G401 (cell line): Measurements from ENCODE around the gene ATF6B. TPM values are rescaled to one million over a fixed set of nuclear protein-coding genes. Genes with fewer than 3 reads are reported as not detected.
A peak's percentile ranks its signal among the peaks of the same experiment; 100 is the strongest.

Source experiments
- DNase-seq: peaks from one replicate; pipeline ENCODE4 v3.0.0-alpha.2; 2015; ENCODE audit warnings: low spot score
- in situ Hi-C: cut with HindIII; loops from 2 replicates; pipeline ENCODE4 v1.10.0; 2016; ENCODE audit warnings: low sequenced_read_pairs, mixed read lengths
- total RNA-seq: library from RNA; depleted of rRNA; stranded (reverse); fragments of >200 nt; shearing (Covaris generic); gene quantifications from 2 replicates; pipeline ENCODE4 v1.2.3, GENCODE V29; 2014

The ATF6B gene
- total RNA-seq, 1 experiment from 2014 or later: 21.1 TPM

GRCh38 chr6:32139590-32139989 lies 11.5 kb upstream of the ATF6B start:
- no peak for DNase-seq
- in situ Hi-C loops: no loop called here

- no peak for DNase-seq
- in situ Hi-C loops: no loop called here
Observed at GRCh38 chr6:32137454-32137853, 9.4 kb upstream of the ATF6B start.

- DNase-seq: no peak
- in situ Hi-C loops: no loop called here
Observed at GRCh38 chr6:32133786-32134185, 5.7 kb upstream of the ATF6B start.

- DNase-seq: no peak
- in situ Hi-C loops: no loop called here
Observed at GRCh38 chr6:32132110-32132509, 4.1 kb upstream of the ATF6B start.

- in situ Hi-C loops: no loop called here
- no peak for DNase-seq
Observed at GRCh38 chr6:32131439-32131948, 3.4 kb upstream of the ATF6B start.

GRCh38 chr6:32129297-32130088 lies 1.4 kb upstream of the ATF6B start:
- DNase-seq: no peak
- in situ Hi-C loops: loop anchor here (5.0 kb wide), 1 partner anchor 53 kb away; the partner anchor contains the start of gene AGER

- DNase-seq: no peak
- in situ Hi-C loops: loop anchor here (5.0 kb wide), 1 partner anchor 53 kb away; the partner anchor contains the start of gene AGER
Observed at GRCh38 chr6:32128751-32129296, 778 bp upstream of the ATF6B start.

- no peak for DNase-seq
- in situ Hi-C loops: loop anchor here (5.0 kb wide), 1 partner anchor 55 kb away; the partner anchor contains the start of gene AGER
Observed at GRCh38 chr6:32127409-32127716, 683 bp downstream of the ATF6B start.

GRCh38 chr6:32126880-32127279 lies 1.2 kb downstream of the ATF6B start:
- in situ Hi-C loops: loop anchor here (5.0 kb wide), 1 partner anchor 55 kb away; the partner anchor contains the start of gene AGER
- no peak for DNase-seq

- DNase-seq: peak; percentile 71
- in situ Hi-C loops: no loop called here
Observed at GRCh38 chr6:32123681-32124080, 4.4 kb downstream of the ATF6B start.

- DNase-seq: no peak
- in situ Hi-C loops: no loop called here
Observed at GRCh38 chr6:32120573-32121059, 7.4 kb downstream of the ATF6B start.

GRCh38 chr6:32118782-32119628 lies 9.0 kb downstream of the ATF6B start:
- DNase-seq: peak; percentile 90
- in situ Hi-C loops: no loop called here

- no peak for DNase-seq
- in situ Hi-C loops: no loop called here
Observed at GRCh38 chr6:32117461-32117860, 10.6 kb downstream of the ATF6B start.

GRCh38 chr6:32116674-32117073 lies 11.4 kb downstream of the ATF6B start:
- in situ Hi-C loops: no loop called here

GRCh38 chr6:32115623-32116022 lies 12.4 kb downstream of the ATF6B start:
- in situ Hi-C loops: no loop called here
- no peak for DNase-seq

More at GRCh38 chr6:32116674-32117073, 11.4 kb downstream of the ATF6B start:
- DNase-seq: peak; percentile 45

- in situ Hi-C loops: no loop called here
- no peak for DNase-seq
Observed at GRCh38 chr6:32114796-32115195, 13.2 kb downstream of the ATF6B start.

GRCh38 chr6:32113386-32114352 lies 14.4 kb downstream of the ATF6B start:
- peak; percentile 58 for DNase-seq
- in situ Hi-C loops: no loop called here

- no peak for DNase-seq
- in situ Hi-C loops: no loop called here
Observed at GRCh38 chr6:32112431-32112980, 15.5 kb downstream of the ATF6B start.
